Keratinocyte (primary cell): Measurements from ENCODE around the gene SMTNL2.

ENCODE experiments used
- CTCF ChIP-seq, 3 experiments: IDR thresholded peaks in 1 of 3; conservative IDR thresholded peaks in 1 of 3; optimal IDR thresholded peaks in 1 of 3; 2 replicates in 2 of 3; 3 replicates in 1 of 3; pipeline versions ENCODE3 to v1.5.1; 2011; ENCODE audit warnings: low read length in 3 of 3, mild to moderate bottlenecking in 3 of 3, moderate library complexity in 2 of 3, control low read depth in 1 of 3, inconsistent platforms in 1 of 3; ENCODE audit not compliant: insufficient read depth in 2 of 3; ENCODE audit errors: extremely low read depth in 1 of 3
- EZH2 ChIP-seq: IDR thresholded peaks from one replicate; pipeline ENCODE4 v1.6.1; 2012; ENCODE audit warnings: inconsistent platforms, mild to moderate bottlenecking, low read length, moderate library complexity

- TF ChIP-seq CTCF (optimal IDR thresholded peaks at IDR 0.05 in 1 of 3, IDR thresholded peaks at IDR 0.05 in 1 of 3, conservative IDR thresholded peaks at IDR 0.05 in 1 of 3; ENCODE audit: extremely low read depth in 1 of 3, insufficient read depth in 2 of 3, low read length in 3 of 3) (no peak), EZH2 (no peak)
Measured at GRCh38 chr17:4616476-4616875, 32.1 kb downstream of the SMTNL2 start.
